Measurements from ENCODE around the gene TMEM139.

The TMEM139 gene

DNA sequence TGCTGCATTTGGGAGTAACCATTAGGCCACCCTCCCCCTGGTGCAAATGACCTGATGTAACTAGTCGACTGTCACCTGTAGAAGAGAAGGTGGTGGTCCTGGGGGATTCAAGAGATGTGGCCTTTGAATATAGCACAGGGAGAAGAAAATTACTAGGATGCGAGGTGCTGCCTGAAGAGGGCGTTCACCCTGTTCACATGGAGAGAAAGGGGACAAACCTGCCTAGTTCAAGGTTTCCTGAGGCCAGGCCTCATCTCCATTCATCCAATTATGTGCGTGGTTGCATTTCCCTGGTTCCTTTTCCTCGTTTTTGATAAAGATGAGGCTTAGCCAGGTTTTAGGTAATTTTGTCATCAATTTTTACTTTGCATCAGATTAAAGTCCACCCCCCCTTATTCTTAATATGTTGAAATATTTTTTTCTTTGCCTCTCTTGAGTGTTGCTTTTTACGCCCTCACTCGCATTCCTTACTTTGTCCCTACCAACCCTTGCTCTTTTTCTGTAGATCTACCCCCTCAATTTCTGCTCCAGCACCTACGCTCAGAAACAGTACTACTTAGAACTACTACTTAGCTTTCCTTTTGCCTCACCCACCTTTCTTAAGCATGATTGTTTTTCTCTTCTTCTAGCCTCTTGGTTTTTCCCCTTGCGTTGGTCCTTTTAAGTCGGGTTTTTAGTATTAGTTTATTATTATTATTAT is 44.9 kb downstream of the TMEM139 start:
- DNase-seq = no peak

DNA sequence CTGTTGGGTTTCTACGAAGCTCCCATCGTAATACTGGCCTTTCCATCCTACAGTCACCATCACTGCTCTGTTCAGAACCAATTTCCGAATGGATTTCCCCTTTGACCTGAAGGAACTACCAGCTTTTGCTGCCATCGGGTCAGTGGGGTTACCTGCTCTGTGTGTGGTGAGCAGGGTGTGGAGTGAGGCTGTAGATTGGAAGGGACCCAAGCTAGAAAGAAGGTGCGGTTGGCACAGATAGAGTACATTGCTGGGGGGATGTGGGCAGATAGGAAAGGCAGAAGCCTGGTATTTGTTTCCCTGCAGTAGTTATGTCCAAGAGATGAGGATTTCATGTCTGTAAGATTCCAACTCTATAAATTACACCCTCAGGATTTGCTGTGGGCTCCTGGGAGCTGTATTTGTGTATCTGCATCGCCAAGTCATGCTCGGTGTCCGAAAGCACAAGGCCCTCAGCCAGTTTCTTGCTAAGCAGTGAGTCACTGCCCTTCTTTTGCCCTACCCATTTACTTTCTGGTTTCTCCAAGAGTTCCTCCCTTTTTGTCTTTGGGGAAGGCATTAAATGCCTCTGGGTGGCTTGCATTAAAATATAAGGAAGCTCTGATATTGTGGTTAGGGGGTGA is 46.5 kb downstream of the TMEM139 start:
- DNase-seq = no peak

DNA sequence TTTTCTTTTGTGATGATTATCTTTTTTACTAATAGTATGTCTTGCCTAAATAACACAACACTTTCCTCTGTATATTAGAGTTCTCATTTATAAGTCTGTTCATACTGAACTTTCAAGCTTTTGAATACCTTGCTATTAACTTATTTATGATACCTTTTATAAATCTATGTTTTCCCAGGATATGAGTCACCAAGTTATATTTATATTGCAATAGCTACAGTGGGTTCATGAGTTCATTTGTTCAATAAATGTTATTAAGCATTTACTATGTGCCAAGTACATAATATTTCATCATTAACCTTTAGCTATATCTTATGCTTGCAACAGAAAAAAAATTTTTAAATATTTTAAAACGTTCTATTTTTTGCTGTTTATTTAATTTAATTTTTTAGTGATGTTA is 49.5 kb downstream of the TMEM139 start:
- no peak for DNase-seq

GRCh38 chr7:143337216-143337615 is 52.5 kb downstream of the TMEM139 start:
- no peak for DNase-seq
